Fibroblast of lung (primary cell): Measurements from ENCODE around the gene CAMK1D. TPM values are rescaled to one million over a fixed set of nuclear protein-coding genes. Genes with fewer than 3 reads are reported as not detected.
A peak's percentile ranks its signal among the peaks of the same experiment; 100 is the strongest.

Experiments
- DNase-seq, 2 donors: peaks; one replicate each; pipeline versions ENCODE4 v3.0.0 to v3.0.0-alpha.2; 2010; ENCODE audit warnings: low read depth in 2 of 2
- H2AFZ ChIP-seq: 2 replicates; pipeline ENCODE4 v1.5.1; 2012; ENCODE audit warnings: low read length, control low read depth, inconsistent platforms
- H3K27ac ChIP-seq: 2 replicates; pipeline ENCODE4 v1.5.1; 2011; ENCODE audit warnings: low read length, control low read depth; ENCODE audit not compliant: insufficient read depth
- H3K27me3 ChIP-seq: 2 replicates; pipeline ENCODE4 v1.5.1; 2011; ENCODE audit warnings: mild to moderate bottlenecking, low read length; ENCODE audit not compliant: control insufficient read depth, insufficient read depth
- H3K36me3 ChIP-seq: 2 replicates; pipeline ENCODE4 v1.5.1; 2011; ENCODE audit warnings: low read length; ENCODE audit not compliant: control insufficient read depth, insufficient read depth
- H3K4me1 ChIP-seq: 2 replicates; pipeline ENCODE4 v1.5.1; 2011; ENCODE audit warnings: low read length; ENCODE audit not compliant: control insufficient read depth, insufficient read depth; ENCODE audit errors: extremely low read depth
- H3K4me2 ChIP-seq: 2 replicates; pipeline ENCODE4 v1.5.1; 2011; ENCODE audit warnings: low read length, control low read depth; ENCODE audit not compliant: insufficient read depth; ENCODE audit errors: extremely low read depth
- H3K4me3 ChIP-seq, 4 experiments: fragments of 200-600 bp in 1 of 4; sonication (generic) in 1 of 4; replicated peaks in 1 of 4; 2 replicates each; pipeline ENCODE4 v1.5.1; 2011 to 2016; ENCODE audit warnings: low read length in 4 of 4, low read depth in 3 of 4, mild to moderate bottlenecking in 3 of 4, control low read depth in 2 of 4, inconsistent platforms in 1 of 4, mixed read lengths in 1 of 4; ENCODE audit not compliant: insufficient read depth in 1 of 4; ENCODE audit errors: control extremely low read depth in 1 of 4
- H3K79me2 ChIP-seq: 2 replicates; pipeline ENCODE4 v1.5.1; 2012; ENCODE audit warnings: mild to moderate bottlenecking, low read length, inconsistent platforms; ENCODE audit not compliant: control insufficient read depth, insufficient read depth
- H3K9ac ChIP-seq: 2 replicates; pipeline ENCODE4 v1.5.1; 2011; ENCODE audit warnings: mild to moderate bottlenecking, low read length, control low read depth; ENCODE audit not compliant: insufficient read depth
- H3K9me3 ChIP-seq: 2 replicates; pipeline ENCODE4 v1.5.1; 2012; ENCODE audit warnings: low read depth, low read length; ENCODE audit not compliant: control insufficient read depth, insufficient read depth
- H4K20me1 ChIP-seq: 2 replicates; pipeline ENCODE4 v1.5.1; 2011; ENCODE audit warnings: low read length; ENCODE audit not compliant: control insufficient read depth, insufficient read depth; ENCODE audit errors: extremely low read depth
- CTCF ChIP-seq, 2 donors: IDR thresholded peaks in 1 of 2; conservative IDR thresholded peaks in 1 of 2; 1 replicate in 1 of 2; 2 replicates in 1 of 2; pipeline ENCODE4 v1.5.1; 2011 to 2012; ENCODE audit warnings: low read length in 2 of 2, control low read depth in 1 of 2, inconsistent platforms in 1 of 2, low read depth in 1 of 2, mild to moderate bottlenecking in 1 of 2
- EZH2 ChIP-seq: IDR thresholded peaks from 2 replicates; pipeline ENCODE4 v1.5.1; 2012; ENCODE audit warnings: low read length, control low read depth, mild to moderate bottlenecking; ENCODE audit errors: missing control alignments
- polyA plus RNA-seq, 2 donors: library from polyadenylated mRNA; depleted of rRNA in 1 of 2; stranded (reverse) in 1 of 2; unstranded in 1 of 2; fragments of >200 nt; gene quantifications; 2 replicates each; pipeline ENCODE4 v1.2.1, GENCODE V29; 2011 to 2012; ENCODE audit warnings: missing spikeins in 1 of 2
- total RNA-seq: library from RNA; depleted of rRNA; stranded (reverse); fragments of >200 nt; gene quantifications from 2 replicates; pipeline ENCODE4 v1.2.1, GENCODE V29; 2014

The CAMK1D gene
- total and polyA plus RNA-seq, 2 donors (not counting 1 experiment from before 2014, with no cell fraction given): 2.3 TPM

GRCh38 chr10:12636571-12636970 is 287.2 kb downstream of the CAMK1D start:
- Histone ChIP-seq H3K79me2 (no peaks in the 10 kb centered on the region), H4K20me1 (no peaks in the 10 kb centered on the region), H2AFZ (no peak overlapping the region), H3K4me2 (no peak overlapping the region), H3K4me3 (no peak overlapping the region), H3K27ac (no peak overlapping the region), H3K36me3 (no peaks in the 10 kb centered on the region), H3K4me1 (no peaks in the 10 kb centered on the region), H3K9me3 (no peaks in the 10 kb centered on the region), H3K9ac (no peak overlapping the region), H3K27me3 (no peaks in the 10 kb centered on the region)
- no peak for TF ChIP-seq EZH2
- no peak for DNase-seq

- Histone ChIP-seq H3K9me3 (no peaks in the 10 kb centered on the region), H3K9ac (no peak overlapping the region), H3K4me3 (no peak overlapping the region), H3K4me2 (no peak overlapping the region), H3K79me2 (no peaks in the 10 kb centered on the region), H4K20me1 (no peaks in the 10 kb centered on the region), H3K27ac (no peak overlapping the region), H3K36me3 (no peaks in the 10 kb centered on the region), H2AFZ (no peak overlapping the region), H3K4me1 (no peaks in the 10 kb centered on the region), H3K27me3 (no peaks in the 10 kb centered on the region)
- TF ChIP-seq CTCF (conservative IDR thresholded peaks at IDR 0.05 in 1 of 2, IDR thresholded peaks at IDR 0.05 in 1 of 2; ENCODE audit: low read depth in 1 of 2, low read length in 2 of 2) (no peak), EZH2 (no peak)
- no peak for DNase-seq
Observed at GRCh38 chr10:12637649-12638048, 288.3 kb downstream of the CAMK1D start.

GRCh38 chr10:12638103-12638502 is 288.8 kb downstream of the CAMK1D start:
- Histone ChIP-seq H3K9ac (no peak overlapping the region), H3K27me3 (no peaks in the 10 kb centered on the region), H3K9me3 (no peaks in the 10 kb centered on the region), H3K36me3 (no peaks in the 10 kb centered on the region), H4K20me1 (no peaks in the 10 kb centered on the region), H3K4me3 (no peak overlapping the region), H3K4me2 (no peak overlapping the region), H3K4me1 (no peaks in the 10 kb centered on the region), H2AFZ (no peak overlapping the region), H3K27ac (no peak overlapping the region), H3K79me2 (no peaks in the 10 kb centered on the region)
- TF ChIP-seq CTCF (conservative IDR thresholded peaks at IDR 0.05 in 1 of 2, IDR thresholded peaks at IDR 0.05 in 1 of 2; ENCODE audit: low read depth in 1 of 2, low read length in 2 of 2) (no peak), EZH2 (no peak)
- peak; percentile 19 to 55 for DNase-seq
